Muscle of arm (tissue), 12 donors: Measurements from ENCODE around the gene POM121. TPM values are rescaled to one million over a fixed set of nuclear protein-coding genes. Genes with fewer than 3 reads are reported as not detected.
A peak's percentile ranks its signal among the peaks of the same experiment; 100 is the strongest.
"Not testable (repeated sequence)": the region's sequence is repeated elsewhere in the genome, so short reads cannot be mapped to it uniquely, and the experiment has no call there.

ENCODE experiments used
- DNase-seq: peaks from one replicate; pipeline ENCODE4 v3.0.0-alpha.2; 2013
- polyA plus RNA-seq, 12 donors: library from polyadenylated mRNA; unstranded; fragments of 120-200 nt; gene quantifications; one replicate each; pipeline ENCODE4 v1.2.1, GENCODE V29; 2013; ENCODE audit not compliant: insufficient read length in 12 of 12

POM121 gene
- polyA plus RNA-seq, 12 donors: 23.0 to 49.9 (median 29.5) TPM; not detected in 1

DNA sequence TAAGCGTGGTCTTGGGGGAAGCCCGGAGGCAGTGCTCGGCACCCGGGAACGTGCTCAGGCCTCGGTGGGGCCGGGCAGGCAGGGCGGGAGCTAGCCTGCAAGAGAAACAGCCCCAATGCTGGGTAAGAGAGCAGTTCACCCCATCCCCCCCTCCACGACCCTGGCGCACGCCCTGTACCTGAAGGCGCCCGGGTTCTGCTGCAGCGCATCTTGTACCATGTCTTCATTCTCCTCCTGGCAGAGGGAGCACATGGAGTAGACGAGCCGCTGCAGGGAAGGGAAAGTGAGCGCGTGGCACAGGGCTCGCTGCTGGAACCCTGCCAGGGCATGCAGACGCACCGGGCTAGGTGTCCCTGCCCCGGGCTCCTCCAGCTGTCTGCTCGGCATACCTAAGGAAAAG is 23.8 kb downstream of the POM121 start:
- DNase-seq: not testable (repeated sequence)

- not testable (repeated sequence) for DNase-seq
Observed at GRCh38 chr7:72949276-72949675, 24.4 kb downstream of the POM121 start.

GRCh38 chr7:72949686-72950085 is 24.8 kb downstream of the POM121 start:
- DNase-seq: peak; percentile 17

DNA sequence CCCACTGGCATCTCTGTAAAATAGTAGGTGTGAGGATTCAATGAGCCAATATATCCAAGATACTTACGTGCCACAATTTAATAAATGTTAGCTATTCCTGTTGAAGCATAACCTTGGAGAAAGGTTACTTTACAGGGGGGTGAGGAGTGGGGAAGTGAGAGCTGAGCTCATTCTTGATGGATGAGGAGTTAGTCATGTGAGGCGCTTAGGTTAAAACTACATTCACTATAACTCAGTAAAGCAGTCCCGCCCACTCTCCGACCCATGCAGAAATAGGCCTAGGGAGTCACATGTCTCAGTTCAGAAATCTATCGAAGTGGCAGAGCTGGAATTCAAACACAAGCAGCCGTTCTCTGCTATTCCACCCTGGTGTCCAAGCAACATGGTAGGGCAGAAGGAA is 25.5 kb downstream of the POM121 start:
- DNase-seq: not testable (repeated sequence)

- DNase-seq: not testable (repeated sequence)
Observed at GRCh38 chr7:72953901-72954562, 29.1 kb downstream of the POM121 start.

GRCh38 chr7:72954563-72955198 is 29.8 kb downstream of the POM121 start:
- not testable (repeated sequence) for DNase-seq

GRCh38 chr7:72960029-72960428 is 35.1 kb downstream of the POM121 start:
- DNase-seq: not testable (repeated sequence)

DNA sequence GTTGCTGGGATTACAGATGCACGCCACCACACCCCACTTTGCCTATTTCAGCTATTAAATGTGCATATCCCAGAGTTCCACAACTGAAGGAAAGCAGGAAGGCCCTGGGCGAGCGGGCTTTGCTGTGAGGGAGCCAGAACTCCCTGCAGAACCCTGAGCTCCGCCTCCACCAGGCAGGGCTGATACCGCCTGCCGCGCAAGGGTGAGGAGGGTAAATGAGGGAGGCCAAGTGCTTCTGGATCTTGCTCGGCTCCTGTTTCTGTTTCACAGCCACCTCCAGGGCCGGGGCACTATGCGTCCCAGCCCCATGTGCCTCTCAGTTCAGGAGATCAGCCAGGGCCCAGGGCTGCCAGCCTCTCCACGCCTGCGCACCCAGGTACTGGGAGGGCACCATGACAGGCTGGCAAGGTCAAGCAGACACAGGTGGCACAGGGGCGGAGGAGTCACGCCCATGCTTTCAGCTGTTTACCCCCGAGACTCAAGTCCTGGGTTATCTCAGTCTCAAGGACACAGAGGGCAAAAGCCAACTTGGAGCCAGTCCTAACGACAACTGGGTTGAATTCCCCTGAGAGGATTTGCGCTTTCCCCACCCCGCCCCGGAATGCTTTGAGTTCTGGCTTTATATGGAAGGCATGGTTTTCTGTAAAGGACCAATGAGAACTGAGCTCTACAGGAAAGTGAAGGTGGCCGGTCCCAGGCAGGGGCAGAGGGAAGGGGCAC is 35.9 kb downstream of the POM121 start:
- DNase-seq: not testable (repeated sequence)

- DNase-seq: not testable (repeated sequence)
Observed at GRCh38 chr7:72961346-72961650, 36.4 kb downstream of the POM121 start.

GRCh38 chr7:72963056-72963455 is 38.2 kb downstream of the POM121 start:
- DNase-seq: not testable (repeated sequence)

DNA sequence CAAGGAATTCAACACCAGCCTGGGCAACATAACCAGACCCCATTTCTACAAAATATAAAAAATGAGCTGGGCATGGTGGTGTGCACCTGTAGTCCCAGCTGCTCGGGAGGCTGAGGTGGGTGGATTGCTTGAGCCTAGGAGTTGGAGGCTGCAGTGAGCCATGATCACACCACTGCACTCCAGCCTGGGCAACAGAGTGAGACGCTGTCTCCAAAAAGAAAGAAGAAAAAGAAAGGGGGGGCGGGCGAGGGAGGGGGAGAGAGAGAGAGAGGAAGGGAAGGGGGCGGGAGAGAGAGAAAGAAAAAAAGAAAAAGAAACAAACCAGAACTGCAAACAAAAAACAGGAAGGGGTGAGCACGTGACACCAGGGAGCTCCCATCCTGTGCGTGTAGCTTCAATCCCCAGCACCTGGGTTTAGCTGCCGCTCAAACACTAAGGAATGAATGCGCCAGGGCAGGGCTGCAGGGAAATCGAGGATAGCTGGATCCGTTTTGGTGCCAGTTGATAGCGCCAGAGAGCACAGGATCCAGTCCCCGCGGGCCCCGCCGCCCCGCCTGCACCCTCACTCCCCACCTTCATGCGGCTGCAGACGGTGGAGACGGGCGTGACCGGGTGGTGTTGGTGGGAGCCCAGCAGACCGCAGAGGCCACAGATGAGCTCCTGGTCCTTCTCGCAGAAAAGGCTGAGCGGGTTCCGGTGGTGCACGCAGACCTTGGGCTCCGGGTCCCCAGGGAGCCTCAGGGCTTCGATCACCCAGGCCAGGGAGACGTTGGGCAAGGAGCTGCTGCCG is 40.5 kb downstream of the POM121 start:
- DNase-seq: not testable (repeated sequence)

GRCh38 chr7:72966892-72967291 is 42.0 kb downstream of the POM121 start:
- DNase-seq: not testable (repeated sequence)

DNA sequence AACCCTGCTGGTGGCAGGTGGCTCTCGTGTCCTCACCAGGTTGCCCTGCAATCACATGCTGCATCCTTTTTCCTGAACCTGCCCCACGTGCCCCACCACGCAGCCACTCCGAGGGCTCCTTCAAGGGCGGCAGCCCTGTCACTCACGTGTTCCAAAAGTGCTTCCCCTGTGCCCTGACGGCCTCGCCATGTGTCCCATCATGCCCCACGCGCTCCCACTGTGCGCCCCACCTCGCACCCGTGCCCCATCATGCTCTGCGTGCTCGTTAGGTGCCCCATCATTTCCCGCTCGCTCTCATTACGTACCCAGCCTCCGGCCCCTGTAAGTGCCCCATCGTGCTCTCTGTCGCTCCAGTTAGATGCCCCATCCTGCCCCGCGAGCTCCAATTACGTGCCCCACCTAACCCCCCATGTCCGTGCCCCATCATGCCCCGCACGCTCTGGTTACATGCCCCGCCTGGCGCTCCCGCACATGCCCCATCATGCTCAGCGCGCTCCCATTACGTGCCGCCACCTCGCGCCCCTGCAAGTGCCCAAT is 44.2 kb downstream of the POM121 start, which contains the start of gene TRIM74:
TRIM74 (minus strand) TSS at position 487 of the 537 bp plus-strand sequence. CDS start 3,309 bp downstream, outside the sequence.
- DNase-seq: not testable (repeated sequence)

DNA sequence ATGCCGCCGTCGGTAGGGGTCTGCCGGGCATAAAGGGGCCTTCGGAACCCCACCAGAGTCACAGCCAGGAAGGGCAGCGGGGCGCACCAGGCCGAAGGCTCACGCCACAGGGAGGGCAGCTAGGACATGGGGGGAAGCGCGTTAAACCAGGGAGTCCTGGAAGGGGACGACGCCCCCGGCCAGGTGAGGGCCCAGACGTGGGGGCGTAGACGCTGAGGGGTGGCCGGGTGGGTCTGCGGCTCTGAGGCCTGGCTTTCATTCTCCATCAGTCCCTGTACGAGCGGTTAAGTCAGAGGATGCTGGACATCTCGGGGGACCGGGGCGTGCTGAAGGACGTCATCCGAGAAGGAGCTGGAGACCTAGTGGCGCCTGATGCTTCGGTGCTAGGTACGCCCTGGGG is 44.8 kb downstream of the POM121 start:
- DNase-seq: not testable (repeated sequence)

DNA sequence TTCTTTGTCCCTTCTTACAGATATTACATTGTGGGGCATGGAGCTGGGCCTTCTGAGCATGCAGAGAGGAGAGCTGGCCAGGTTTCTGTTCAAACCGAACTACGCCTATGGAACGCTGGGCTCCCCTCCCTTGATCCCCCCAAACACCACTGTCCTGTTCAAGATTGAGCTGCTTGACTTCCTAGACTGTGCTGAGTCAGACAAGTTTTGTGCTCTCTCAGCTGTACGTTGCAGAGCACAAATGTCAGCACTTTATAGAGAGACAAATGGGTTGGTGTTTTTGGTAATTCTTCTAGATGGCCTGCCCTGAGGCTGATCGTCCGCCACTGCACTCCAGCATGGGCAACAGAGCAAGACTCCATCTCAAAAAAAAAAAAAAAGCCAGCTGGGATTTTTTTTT is 46.6 kb downstream of the POM121 start:
- not testable (repeated sequence) for DNase-seq

DNA sequence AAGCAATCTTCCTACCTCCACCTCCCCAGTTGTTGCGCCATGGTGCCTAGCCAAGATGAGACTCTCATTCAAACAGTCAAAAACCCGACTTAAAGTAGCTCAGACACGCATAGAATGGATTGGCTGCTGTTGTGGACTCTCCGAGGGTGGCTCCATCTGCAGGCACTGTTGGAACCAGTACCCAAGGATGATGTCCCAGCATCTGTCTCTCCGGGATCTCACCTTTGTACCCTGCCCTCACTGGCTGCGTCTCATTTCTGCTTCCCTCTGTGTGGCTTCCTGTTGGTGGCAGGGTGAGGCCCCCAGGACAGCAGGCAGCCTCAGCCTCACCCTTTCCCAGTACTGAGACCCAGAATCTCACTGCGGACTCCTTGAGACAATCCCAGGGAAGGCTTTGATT is 49.9 kb downstream of the POM121 start:
- not testable (repeated sequence) for DNase-seq

DNA sequence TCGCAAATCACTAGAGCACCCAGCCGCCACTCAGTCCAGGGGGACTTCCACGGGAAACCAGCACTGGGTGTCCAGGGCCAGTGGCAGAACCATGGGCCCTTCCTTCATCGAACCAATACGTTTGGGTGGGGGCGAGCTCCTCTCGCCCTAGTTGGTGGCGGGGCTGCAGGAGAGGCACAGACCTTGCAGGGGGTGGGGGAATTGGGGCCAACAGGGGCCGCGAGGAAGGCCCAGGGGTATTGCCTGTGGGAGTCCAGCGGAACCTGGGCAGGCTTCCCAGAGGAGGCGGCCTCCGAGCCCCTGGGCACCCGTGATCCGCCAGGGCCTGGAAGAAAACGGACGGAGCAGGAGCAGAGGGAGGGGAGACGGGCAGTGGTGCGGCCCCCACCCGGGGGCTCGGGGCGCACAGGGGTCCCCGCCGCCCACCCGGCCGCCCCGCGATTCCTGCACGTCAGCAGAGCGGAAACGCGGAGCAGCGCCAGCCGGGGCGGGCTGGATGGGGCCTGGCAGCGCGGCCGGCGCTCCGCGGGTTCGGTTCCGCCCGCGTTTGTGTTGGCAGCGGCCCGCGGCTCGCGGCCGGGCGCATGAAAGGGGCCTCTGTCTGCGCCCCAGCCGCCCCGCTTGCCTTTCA is 50.9 kb downstream of the POM121 start:
- DNase-seq: not testable (repeated sequence)

- DNase-seq: not testable (repeated sequence)
Observed at GRCh38 chr7:72976434-72976833, 51.5 kb downstream of the POM121 start.

GRCh38 chr7:72980382-72980781 is 55.5 kb downstream of the POM121 start:
- DNase-seq: not testable (repeated sequence)

DNA sequence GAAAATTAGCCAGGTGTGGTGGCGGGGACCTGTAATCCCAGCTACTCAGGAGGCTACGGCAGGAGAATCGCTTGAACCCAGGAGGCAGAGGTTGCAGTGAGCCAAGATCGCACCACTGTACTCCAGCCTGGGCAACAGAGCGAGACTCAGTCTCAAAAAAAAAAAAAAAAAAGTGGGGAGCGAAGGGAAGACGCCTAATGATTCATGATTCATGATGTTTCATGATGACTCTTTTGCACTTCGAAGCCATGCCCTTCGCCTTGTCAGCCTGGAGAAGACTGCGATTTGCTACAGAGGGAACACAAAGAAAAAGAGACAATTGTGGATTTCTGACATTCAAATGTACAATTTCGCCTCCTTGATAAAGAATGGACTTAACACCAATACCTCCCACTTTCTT is 57.2 kb downstream of the POM121 start:
- DNase-seq: not testable (repeated sequence)
